HepG2 (cell line): ENCODE data around the gene RAB11FIP5. TPM values are rescaled to one million over a fixed set of nuclear protein-coding genes. Genes with fewer than 3 reads are reported as not detected.
A peak's percentile ranks its signal among the peaks of the same experiment; 100 is the strongest.

Experiments used
- ATAC-seq: fragments of 200-7000 bp; cut with Tn5 transposase; 3 replicates; pipeline ENCODE4 v1.9.1; 2020; ENCODE audit warnings: mild to moderate bottlenecking, moderate library complexity
- BruUV-seq: library from RNA; stranded (reverse); fragments of 400-500 nt; replicated peaks from 2 replicates; lab custom pipeline; 2021; lab: Mats Ljungman, UMichigan
- CTCF ChIA-PET: fragments of 300-600 bp; formaldehyde crosslinking; extraction: SDS; loops from one replicate; lab custom pipeline; 2021; ENCODE audit warnings: low total read pairs, inconsistent platforms, low intra/inter-chr PET ratio; lab: Yijun Ruan, JAX
- POLR2A ChIA-PET: fragments of 350-600 bp; sonication (Branson Sonifier 250); formaldehyde crosslinking; loops from one replicate; lab custom pipeline; 2020; ENCODE audit warnings: antibody characterized with exemption, inconsistent platforms; lab: Yijun Ruan, JAX
- DNase-seq: peaks from one replicate; pipeline ENCODE4 v3.0.0-alpha.2; 2015; ENCODE audit warnings: low spot score
- FAIRE-seq: peaks from 3 replicates; lab custom pipeline; 2011; peaks lifted over from hg19 to GRCh38; lab: Jason Lieb, UNC
- H2AFZ ChIP-seq: one replicate; pipeline ENCODE4 v1.6.1; 2011; ENCODE audit warnings: low read length, inconsistent platforms
- H3K27ac ChIP-seq: fragments of 300-600 bp; 3 replicates; pipeline ENCODE4 v1.8.0; 2011; ENCODE audit warnings: mixed run types, mild to moderate bottlenecking, mixed read lengths, low read length, inconsistent platforms; ENCODE audit not compliant: insufficient read depth; ENCODE audit errors: extremely low read length
- H3K27me3 ChIP-seq, 2 experiments: fragments of 200-600 bp in 1 of 2; 2 replicates in 1 of 2; 3 replicates in 1 of 2; pipeline versions ENCODE4 v1.6.0 to v1.8.0; 2011; ENCODE audit warnings: low read length in 2 of 2, mild to moderate bottlenecking in 2 of 2, moderate library complexity in 2 of 2, inconsistent platforms in 1 of 2; ENCODE audit not compliant: insufficient read depth in 2 of 2, control insufficient read depth in 1 of 2
- H3K36me3 ChIP-seq, 2 experiments: fragments of 200-600 bp in 1 of 2; replicated peaks in 1 of 2; 2 replicates in 1 of 2; 3 replicates in 1 of 2; pipeline versions ENCODE4 v1.5.1 to v1.8.0; 2011; ENCODE audit warnings: low read length in 2 of 2, inconsistent platforms in 1 of 2; ENCODE audit not compliant: insufficient read depth in 2 of 2, control insufficient read depth in 1 of 2
- H3K4me1 ChIP-seq: 2 replicates; pipeline ENCODE4 v1.5.1; 2012; ENCODE audit warnings: low read length, inconsistent platforms; ENCODE audit not compliant: insufficient read depth
- H3K4me2 ChIP-seq: 2 replicates; pipeline ENCODE4 v1.6.0; 2011; ENCODE audit warnings: low read depth, low read length, inconsistent platforms
- H3K4me3 ChIP-seq, 3 experiments: fragments of 200-600 bp in 1 of 3; sonication (generic), shearing (Covaris generic) in 1 of 3; replicated peaks in 1 of 3; 2 replicates each; pipeline ENCODE4 v1.5.1; 2011 to 2016; ENCODE audit warnings: low read length in 3 of 3, inconsistent platforms in 2 of 3, low read depth in 2 of 3, mild to moderate bottlenecking in 2 of 3, control low read depth in 1 of 3, mixed read lengths in 1 of 3; ENCODE audit not compliant: insufficient read depth in 1 of 3
- H3K79me2 ChIP-seq: one replicate; pipeline ENCODE4 v1.6.1; 2011; ENCODE audit warnings: low read length, inconsistent platforms; ENCODE audit not compliant: insufficient read depth
- H3K9ac ChIP-seq: 2 replicates; pipeline ENCODE4 v1.6.0; 2011; ENCODE audit warnings: mild to moderate bottlenecking, low read depth, low read length, inconsistent platforms; ENCODE audit not compliant: insufficient read depth
- H3K9me3 ChIP-seq: 2 replicates; pipeline ENCODE4 v1.5.1; 2012; ENCODE audit warnings: mild to moderate bottlenecking, low read length
- H4K20me1 ChIP-seq: 2 replicates; pipeline ENCODE4 v1.6.0; 2011; ENCODE audit warnings: inconsistent platforms, mild to moderate bottlenecking, low read length, moderate library complexity; ENCODE audit not compliant: insufficient read depth
- FOXC1 ChIP-seq: sonication (generic); formaldehyde crosslinking; IDR thresholded peaks from 2 replicates; pipeline ENCODE4 v1.8.0; 2022; ENCODE audit warnings: mild to moderate bottlenecking, missing genetic modification reagents, borderline replicate concordance
- HMGXB4 ChIP-seq, 2 experiments: sonication (generic) in 1 of 2; formaldehyde crosslinking in 1 of 2; IDR thresholded peaks; 2 replicates each; pipeline versions ENCODE4 v1.4.0 to v1.6.1; 2018 to 2020; ENCODE audit warnings: missing genetic modification reagents in 2 of 2, borderline replicate concordance in 1 of 2, low read depth in 1 of 2, mild to moderate bottlenecking in 1 of 2, missing biosample characterization in 1 of 2
- MAFF ChIP-seq: IDR thresholded peaks from 2 replicates; pipeline ENCODE4 v1.6.1; 2011; ENCODE audit warnings: low read depth, low read length, improper control_type of control experiment
- MAFK ChIP-seq, 2 experiments: IDR thresholded peaks in 1 of 2; conservative IDR thresholded peaks in 1 of 2; 2 replicates each; pipeline ENCODE4 v1.6.1; 2011; ENCODE audit warnings: improper control_type of control experiment in 2 of 2, low read length in 2 of 2
- NFE2L2 ChIP-seq: fragments of 150-350 bp; IDR thresholded peaks from 2 replicates; pipeline ENCODE4 v1.6.1; 2014; ENCODE audit warnings: low read length
- NR2C2 ChIP-seq: sonication (generic); formaldehyde crosslinking; IDR thresholded peaks from 2 replicates; pipeline ENCODE4 v1.4.0; 2020; ENCODE audit warnings: missing genetic modification reagents, mild to moderate bottlenecking, moderate library complexity, borderline replicate concordance
- SMAD3 ChIP-seq: sonication (generic); formaldehyde crosslinking; IDR thresholded peaks from 2 replicates; pipeline ENCODE4 v1.4.0; 2020; ENCODE audit warnings: missing genetic modification reagents
- SUZ12 ChIP-seq: fragments of 150-350 bp; IDR thresholded peaks from 2 replicates; pipeline ENCODE4 v1.6.1; 2014; ENCODE audit warnings: low read depth, low read length
- THAP9 ChIP-seq: sonication (generic); formaldehyde crosslinking; IDR thresholded peaks from 2 replicates; pipeline ENCODE4; 2020; ENCODE audit warnings: missing genetic modification reagents, mild to moderate bottlenecking, borderline replicate concordance
- ZBTB44 ChIP-seq: sonication (generic); formaldehyde crosslinking; IDR thresholded peaks from 2 replicates; pipeline ENCODE4 v1.4.0; 2020; ENCODE audit warnings: missing genetic modification reagents
- ZNF101 ChIP-seq: sonication (generic); formaldehyde crosslinking; IDR thresholded peaks from 2 replicates; pipeline ENCODE4 v1.4.0; 2020; ENCODE audit warnings: mild to moderate bottlenecking, low read depth, missing genetic modification reagents, borderline replicate concordance
- ZNF556 ChIP-seq: sonication (generic); formaldehyde crosslinking; IDR thresholded peaks from 2 replicates; pipeline ENCODE4 v1.4.0; 2020; ENCODE audit warnings: mild to moderate bottlenecking, missing genetic modification reagents, borderline replicate concordance
- ZNF607 ChIP-seq: sonication (generic); formaldehyde crosslinking; IDR thresholded peaks from 2 replicates; pipeline ENCODE4 v1.5.1; 2020; ENCODE audit warnings: missing genetic modification reagents, mild to moderate bottlenecking, borderline replicate concordance
- ZNF629 ChIP-seq: sonication (generic); formaldehyde crosslinking; conservative IDR thresholded peaks from 2 replicates; pipeline ENCODE4 v1.5.0; 2020; ENCODE audit warnings: missing genetic modification reagents
- WGBS: methylation state at CpG from one replicate; pipeline ENCODE4 v1.1.6; 2017; ENCODE audit warnings: low lambda C conversion rate; 5-methylcytosine and 5-hydroxymethylcytosine counted together
- in situ Hi-C: cut with HindIII; loops from 2 replicates; pipeline ENCODE4 v1.10.0; 2017; ENCODE audit warnings: low pct_unique_long_range_greater_than_20kb; ENCODE audit not compliant: extremely low pct_ligation_motif_present
- intact Hi-C: fragments of 100-400 bp; cut with micrococcal nuclease; formaldehyde crosslinking; loops from one replicate; pipeline ENCODE4 v1.10.0; 2022; ENCODE audit not compliant: unreplicated experiment
- polyA plus RNA-seq, 8 experiments: library from polyadenylated mRNA; depleted of rRNA in 3 of 8; stranded (reverse) in 7 of 8; unstranded in 1 of 8; fragments of >200 nt; fragmentation: Illumina TruSeq in 4 of 8; extraction: Trizol in 4 of 8; gene quantifications; 2 replicates each; pipeline versions ENCODE4 v1.2.1 to v1.2.3, GENCODE V29; 2011 to 2016; ENCODE audit warnings: low read depth in 4 of 8, missing spikeins in 1 of 8, mixed read lengths in 1 of 8; ENCODE audit not compliant: insufficient read depth in 1 of 8
- total RNA-seq, 5 experiments: library from RNA; depleted of rRNA; stranded (reverse); fragments of >200 nt; fragmentation: Illumina TruSeq; extraction: Trizol; gene quantifications; 2 replicates each; pipeline ENCODE4 v1.2.3, GENCODE V29; 2016; ENCODE audit warnings: low read depth in 1 of 5

RAB11FIP5 gene
- total and polyA plus RNA-seq, 2 of the 13 experiments (the other 11 are each of a cell fraction or from before 2014, with no cell fraction given), result 9.4 to 22.9 TPM

DNA sequence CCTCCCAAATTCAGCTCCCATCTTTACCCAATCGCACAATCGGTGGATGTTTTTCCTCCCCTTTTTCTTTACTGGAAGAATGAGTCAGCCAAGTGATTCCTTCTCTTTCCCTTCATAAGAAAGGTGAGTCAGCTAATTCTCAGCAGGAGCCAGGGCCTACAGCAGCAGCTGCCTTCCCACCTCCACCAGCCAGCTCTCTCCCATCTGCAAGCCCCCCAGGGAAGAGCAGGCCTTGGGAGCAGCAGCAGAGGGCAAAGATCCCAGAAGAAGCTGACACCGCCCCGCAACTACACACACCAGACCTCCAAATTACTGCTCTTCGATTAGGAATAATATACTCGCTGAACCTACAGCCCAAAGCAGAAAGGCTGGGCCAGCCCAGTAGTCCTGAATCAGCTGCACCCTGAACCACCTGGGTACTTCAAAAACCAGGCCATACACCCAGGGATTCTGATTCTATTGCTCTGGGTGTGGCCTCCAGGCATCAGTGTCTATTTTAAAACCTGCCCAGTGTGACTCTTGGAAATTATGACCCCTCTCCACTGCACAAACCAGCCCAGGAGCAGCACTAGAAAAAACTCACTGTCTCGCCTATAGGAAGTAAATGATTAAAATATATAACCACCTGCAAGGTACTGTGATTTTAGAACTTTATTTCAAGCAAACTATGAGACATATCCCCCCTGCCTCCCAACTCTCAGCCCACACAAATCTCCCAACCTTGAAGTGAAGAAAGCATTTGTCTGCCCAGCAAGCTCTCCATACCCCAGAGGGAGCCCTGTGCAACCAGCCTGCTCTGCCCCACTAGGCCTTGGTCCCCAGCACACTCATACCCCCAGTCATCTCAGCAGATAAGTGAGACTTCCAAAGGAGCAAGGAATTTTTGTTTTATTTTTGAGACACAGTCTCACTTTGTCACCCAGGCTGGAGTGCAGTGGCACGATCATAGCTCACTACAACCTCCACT lies 48.6 kb downstream of the RAB11FIP5 start:
- TF ChIP-seq MAFF (peak; percentile 80), SUZ12 (no peak), ZBTB44 (CRISPR knock-in tag) (no peak), ZNF556 (CRISPR knock-in tag) (no peak), SMAD3 (CRISPR knock-in tag) (no peak), ZNF629 (no peak), FOXC1 (CRISPR knock-in tag) (no peak), HMGXB4 (CRISPR knock-in tag; IDR thresholded peaks at IDR 0.05; ENCODE audit: borderline replicate concordance in 1 of 2, low read depth in 1 of 2) (no peak), ZNF607 (CRISPR knock-in tag) (no peak), NR2C2 (no peak), ZNF101 (CRISPR knock-in tag) (no peak), NFE2L2 (peak; percentile 41; the same call in 1 of the 2 replicates), MAFK (conservative IDR thresholded peaks at IDR 0.05 in 1 of 2, IDR thresholded peaks at IDR 0.05 in 1 of 2; ENCODE audit: low read length in 2 of 2) (peak; percentile 79 to 83), THAP9 (no peak)
- H3K79me2 ChIP-seq, result peaks cover 86% of the 10 kb centered on the region
- peak overlapping the region; percentile 6 for H3K27ac ChIP-seq
- no peak overlapping the region for H3K4me2 ChIP-seq
- WGBS, result 96% methylated on average over 8 of the region's 8 CpGs
- H3K36me3 ChIP-seq, result peaks cover 4 to 9% of the 10 kb centered on the region in 2 experiments; a peak in 3 of 5 replicates
- no peaks in the 10 kb centered on the region for H3K27me3 ChIP-seq
- no peak overlapping the region for H3K9ac ChIP-seq
- in situ Hi-C loops, result no loop called here
- DNase-seq (no peak), FAIRE-seq (no peak), ATAC-seq (peak; percentile 8; the same call in 1 of the 3 replicates)
- ChIA-PET POLR2A (interaction anchor here (1.2 to 1.5 kb wide), 2 partner anchors 7 to 64 kb away, joined by 3 to 4 read pairs; partner anchors contain the start of gene SFXN5), CTCF (no interaction called here)
- intact Hi-C loops, result no loop called here
- H4K20me1 ChIP-seq, result peaks cover 9% of the 10 kb centered on the region; the same call in 1 of the 2 replicates
- BruUV-seq, result no TSS peak
- peaks cover 56% of the 10 kb centered on the region for H3K4me1 ChIP-seq
- no peak overlapping the region for H3K4me3 ChIP-seq
- no peak overlapping the region for H2AFZ ChIP-seq
- no peaks in the 10 kb centered on the region for H3K9me3 ChIP-seq
